CD14-positive monocyte (primary cell): ENCODE results near the gene GSTM3. TPM values are rescaled to one million over a fixed set of nuclear protein-coding genes. Genes with fewer than 3 reads are reported as not detected.

Source experiments
- DNase-seq, 3 donors: peaks; one replicate each; pipeline ENCODE4 v3.0.0-alpha.2; 2011 to 2022
- H2AFZ ChIP-seq: 2 replicates; pipeline ENCODE4 v1.6.0; 2012; ENCODE audit warnings: mild to moderate bottlenecking, low read depth, low read length, inconsistent platforms; ENCODE audit not compliant: insufficient read depth, poor library complexity, severe bottlenecking
- H3K27ac ChIP-seq, 2 donors: 1 replicate in 1 of 2; 2 replicates in 1 of 2; pipeline ENCODE4 v1.5.1; 2012 to 2013; ENCODE audit warnings: low read length in 2 of 2, control low read depth in 1 of 2, inconsistent platforms in 1 of 2, low read depth in 1 of 2, mild to moderate bottlenecking in 1 of 2
- H3K27me3 ChIP-seq, 2 donors: one replicate each; pipeline versions ENCODE4 v1.6.0 to v1.6.1; 2011 to 2013; ENCODE audit warnings: low read length in 2 of 2; ENCODE audit not compliant: control insufficient read depth in 2 of 2, insufficient read depth in 2 of 2
- H3K36me3 ChIP-seq, 2 donors: replicated peaks in 1 of 2; 1 replicate in 1 of 2; 2 replicates in 1 of 2; pipeline versions ENCODE4 v1.5.1 to v1.6.1; 2012 to 2013; ENCODE audit warnings: low read length in 2 of 2, control low read depth in 1 of 2, inconsistent platforms in 1 of 2, mild to moderate bottlenecking in 1 of 2; ENCODE audit not compliant: insufficient read depth in 2 of 2, control insufficient read depth in 1 of 2
- H3K4me1 ChIP-seq, 2 donors: 1 replicate in 1 of 2; 2 replicates in 1 of 2; pipeline versions ENCODE4 v1.5.1 to v1.6.1; 2012 to 2013; ENCODE audit warnings: low read length in 2 of 2, control low read depth in 1 of 2, inconsistent platforms in 1 of 2, mild to moderate bottlenecking in 1 of 2, moderate library complexity in 1 of 2; ENCODE audit not compliant: insufficient read depth in 2 of 2, control insufficient read depth in 1 of 2
- H3K4me2 ChIP-seq: replicated peaks from 2 replicates; pipeline ENCODE3; 2012; ENCODE audit warnings: low read length, moderate library complexity, mild to moderate bottlenecking; ENCODE audit not compliant: poor library complexity, severe bottlenecking; ENCODE audit errors: extremely low read depth
- H3K4me3 ChIP-seq, 3 experiments: fragments of 200-600 bp in 1 of 3; sonication (generic) in 1 of 3; replicated peaks in 1 of 3; 1 replicate in 2 of 3; 2 replicates in 1 of 3; pipeline ENCODE4 v1.5.1; 2011 to 2013; ENCODE audit warnings: low read length in 3 of 3, mild to moderate bottlenecking in 3 of 3, control low read depth in 2 of 3, low read depth in 2 of 3, inconsistent platforms in 1 of 3, moderate library complexity in 1 of 3
- H3K79me2 ChIP-seq: 2 replicates; pipeline ENCODE4 v1.6.0; 2012; ENCODE audit warnings: mild to moderate bottlenecking, control low read depth, inconsistent platforms, low read length, moderate library complexity; ENCODE audit not compliant: insufficient read depth
- H3K9ac ChIP-seq: 2 replicates; pipeline ENCODE4 v1.6.0; 2017; ENCODE audit warnings: low read length, mild to moderate bottlenecking; ENCODE audit not compliant: insufficient read depth, poor library complexity, severe bottlenecking
- H3K9me3 ChIP-seq, 2 donors: replicated peaks in 1 of 2; 1 replicate in 1 of 2; 2 replicates in 1 of 2; pipeline versions ENCODE4 v1.5.1 to v1.6.1; 2012 to 2013; ENCODE audit warnings: low read length in 2 of 2, control low read depth in 1 of 2; ENCODE audit not compliant: control insufficient read depth in 1 of 2, insufficient read depth in 1 of 2
- H4K20me1 ChIP-seq: 2 replicates; pipeline ENCODE4 v1.6.0; 2012; ENCODE audit warnings: mild to moderate bottlenecking, low read length, control low read depth, moderate library complexity; ENCODE audit not compliant: insufficient read depth
- H3K27ac Mint-ChIP-seq, 7 donors: one replicate each; pipeline ENCODE4 v1.8.0; 2020; ENCODE audit warnings: mild to moderate bottlenecking in 7 of 7, mixed read lengths in 7 of 7, moderate library complexity in 6 of 7, inconsistent platforms in 2 of 7
- H3K27me3 Mint-ChIP-seq, 3 donors: one replicate each; pipeline ENCODE4 v1.8.0; 2021 to 2022; ENCODE audit warnings: low read depth in 3 of 3, mild to moderate bottlenecking in 3 of 3, mixed read lengths in 3 of 3, moderate library complexity in 3 of 3, inconsistent platforms in 1 of 3
- H3K36me3 Mint-ChIP-seq, 2 donors: one replicate each; pipeline ENCODE4 v1.8.0; 2020; ENCODE audit warnings: mixed read lengths in 2 of 2, inconsistent platforms in 1 of 2, mild to moderate bottlenecking in 1 of 2
- H3K4me1 Mint-ChIP-seq: one replicate; pipeline ENCODE4 v1.8.0; 2020; ENCODE audit warnings: mild to moderate bottlenecking, mixed read lengths
- H3K4me3 Mint-ChIP-seq, 2 donors: one replicate each; pipeline ENCODE4 v1.8.0; 2020; ENCODE audit warnings: mild to moderate bottlenecking in 2 of 2, mixed read lengths in 2 of 2, moderate library complexity in 1 of 2
- H3K9me3 Mint-ChIP-seq, 7 donors: one replicate each; pipeline ENCODE4 v1.8.0; 2020 to 2022; ENCODE audit warnings: mixed read lengths in 7 of 7, mild to moderate bottlenecking in 6 of 7, moderate library complexity in 6 of 7, inconsistent platforms in 2 of 7
- CTCF ChIP-seq: fragments of 200-600 bp; IDR thresholded peaks from one replicate; pipeline ENCODE4 v1.8.0; 2022; ENCODE audit warnings: antibody characterized with exemption, mild to moderate bottlenecking
- WGBS: methylation state at CpG from one replicate; pipeline ENCODE4 v1.1.5; 2013; ENCODE audit warnings: missing lambda C conversion rate; ENCODE audit not compliant: insufficient coverage; 5-methylcytosine and 5-hydroxymethylcytosine counted together
- intact Hi-C, 2 donors: fragments of 100-400 bp; cut with micrococcal nuclease; formaldehyde crosslinking; loops; one replicate each; pipeline versions ENCODE4 v1.15.0 to v1.15.1; 2023
- polyA plus RNA-seq, 3 donors: library from polyadenylated mRNA; depleted of rRNA in 1 of 3; unstranded in 2 of 3; stranded (reverse) in 1 of 3; fragments of 300-500 nt in 2 of 3; fragments of >200 nt in 1 of 3; fragmentation: Illumina TruSeq in 2 of 3; gene quantifications; 1 replicate in 2 of 3; 2 replicates in 1 of 3; pipeline ENCODE4 v1.2.3, GENCODE V29; 2012 to 2021

Gene GSTM3
- polyA plus RNA-seq, 3 donors: 0.69 to 3.2 (median 2.8) TPM

GRCh38 chr1:109787845-109788601 is 47.2 kb upstream of the GSTM3 start:
- Histone ChIP-seq H3K79me2 (no peaks in the 10 kb centered on the region), H3K36me3 (no peaks in the 10 kb centered on the region), H3K4me1 (peaks cover 41 to 50% of the 10 kb centered on the region in 2 donors), H4K20me1 (no peaks in the 10 kb centered on the region), H3K9ac (no peak overlapping the region), H3K27me3 (no peaks in the 10 kb centered on the region), H3K4me3 (no peak overlapping the region), H3K27ac (no peak overlapping the region), H3K9me3 (no peaks in the 10 kb centered on the region), H3K4me2 (no peak overlapping the region), H2AFZ (no peak overlapping the region)
- H3K36me3 Mint-ChIP-seq: peaks cover 0 to 2% of the 10 kb centered on the region in 2 donors
- no peak for TF ChIP-seq CTCF
- H3K27me3 Mint-ChIP-seq: peaks cover 2 to 20% (median 11%) of the 10 kb centered on the region in 3 donors
- no peak overlapping the region for H3K4me3 Mint-ChIP-seq
- intact Hi-C loops: no loop called here
- peaks cover 50% of the 10 kb centered on the region for H3K4me1 Mint-ChIP-seq
- WGBS: 72% methylated on average over 8 of the region's 19 CpGs
- no peak overlapping the region for H3K27ac Mint-ChIP-seq
- DNase-seq: no peak
- H3K9me3 Mint-ChIP-seq: no peaks in the 10 kb centered on the region

- Histone ChIP-seq H3K9me3 (no peaks in the 10 kb centered on the region), H3K4me1 (peaks cover 34 to 43% of the 10 kb centered on the region in 2 donors), H3K4me2 (no peak overlapping the region), H3K79me2 (no peaks in the 10 kb centered on the region), H3K27ac (no peak overlapping the region), H3K9ac (no peak overlapping the region), H3K4me3 (no peak overlapping the region), H3K36me3 (no peaks in the 10 kb centered on the region), H4K20me1 (no peaks in the 10 kb centered on the region), H2AFZ (no peak overlapping the region), H3K27me3 (no peaks in the 10 kb centered on the region)
- 76% methylated on average over 5 of the region's 9 CpGs for WGBS
- intact Hi-C loops: no loop called here
- no peak for TF ChIP-seq CTCF
- H3K27ac Mint-ChIP-seq: no peak overlapping the region
- no peak for DNase-seq
- no peaks in the 10 kb centered on the region for H3K9me3 Mint-ChIP-seq
- peaks cover 43% of the 10 kb centered on the region for H3K4me1 Mint-ChIP-seq
- H3K27me3 Mint-ChIP-seq: peaks cover 2 to 14% (median 5%) of the 10 kb centered on the region in 3 donors
- peaks cover 0 to 2% of the 10 kb centered on the region in 2 donors for H3K36me3 Mint-ChIP-seq
- no peak overlapping the region for H3K4me3 Mint-ChIP-seq
These were observed 46.5 kb upstream of the GSTM3 start for GRCh38 chr1:109787211-109787844.
